Inflammatory macrophage treated with lipopolysaccharide for 1 hour (primary cell): ENCODE results near the gene TGOLN2.

Source experiments
- DNase-seq, 2 donors: peaks; one replicate each; pipeline ENCODE4 v3.0.0-alpha.2; 2020 to 2022

Gene TGOLN2

DNA sequence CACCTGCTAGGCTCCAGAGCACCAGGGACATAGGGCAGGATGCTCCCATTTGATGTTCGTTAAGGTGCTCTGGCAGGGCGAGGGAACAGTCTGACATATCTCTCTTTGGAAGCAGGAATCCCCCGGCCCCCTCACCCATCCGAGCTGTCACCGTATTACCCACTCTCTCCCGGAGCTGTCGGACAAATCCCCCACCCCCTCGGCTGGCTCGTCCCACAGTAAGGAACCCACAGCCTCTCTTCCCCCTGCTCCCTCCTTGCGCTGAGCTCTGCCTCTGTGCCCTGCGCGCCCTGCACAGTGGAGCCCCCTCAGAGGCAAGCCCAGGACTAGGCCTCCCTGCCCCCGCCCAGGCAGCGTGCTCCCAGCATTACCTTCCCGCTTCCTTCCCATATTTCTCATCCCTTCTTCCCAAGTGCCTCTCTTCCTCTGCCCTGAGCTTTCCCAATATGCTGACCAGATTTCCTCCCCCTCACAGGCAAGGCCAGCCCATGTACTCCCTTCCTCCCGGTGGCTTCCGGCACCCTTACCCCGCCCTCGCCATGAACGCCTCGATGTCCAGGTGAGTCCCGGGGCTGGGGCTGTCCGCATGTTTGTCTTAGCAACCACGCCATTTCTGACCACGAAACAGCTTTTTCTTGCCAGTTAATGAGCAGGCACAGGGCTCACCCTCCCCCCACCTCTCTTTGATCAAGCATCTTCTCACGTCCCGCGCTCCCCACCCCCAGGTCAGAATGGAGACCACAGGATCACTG, 23.8 kb downstream of the TGOLN2 start:
- DNase-seq: no peak

- no peak for DNase-seq
Observed at GRCh38 chr2:85302121-85302520, 25.7 kb downstream of the TGOLN2 start.

DNA sequence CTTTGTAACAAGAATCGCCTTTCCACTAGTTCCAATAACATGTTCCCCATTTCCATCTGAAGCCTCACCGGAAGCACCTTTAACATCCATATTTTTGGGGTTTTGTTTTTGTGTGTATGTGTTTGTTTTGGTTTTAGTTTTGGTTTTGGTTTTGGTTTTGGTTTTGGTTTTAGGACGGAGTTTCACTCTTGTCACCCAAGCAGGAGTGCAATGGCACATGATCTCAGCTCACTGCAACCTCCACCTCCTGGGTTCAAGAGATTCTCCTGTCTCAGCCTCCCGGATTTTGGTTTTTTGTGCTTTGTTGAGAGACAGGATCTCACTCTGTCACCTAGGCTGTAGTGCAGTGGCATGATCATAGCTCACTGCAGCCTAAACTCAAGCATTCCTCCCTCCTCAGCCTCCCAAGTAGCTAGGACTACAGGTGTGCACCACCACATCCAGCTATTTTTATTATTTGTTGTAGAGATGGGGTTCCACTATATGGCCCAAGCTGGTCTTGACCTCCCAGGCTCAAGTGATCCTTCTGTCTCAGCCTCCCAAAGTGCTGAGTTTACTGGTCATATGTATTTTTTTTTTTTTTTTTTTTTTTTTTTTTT, 36.3 kb downstream of the TGOLN2 start:
- DNase-seq: peak; percentile 59 to 70

DNA sequence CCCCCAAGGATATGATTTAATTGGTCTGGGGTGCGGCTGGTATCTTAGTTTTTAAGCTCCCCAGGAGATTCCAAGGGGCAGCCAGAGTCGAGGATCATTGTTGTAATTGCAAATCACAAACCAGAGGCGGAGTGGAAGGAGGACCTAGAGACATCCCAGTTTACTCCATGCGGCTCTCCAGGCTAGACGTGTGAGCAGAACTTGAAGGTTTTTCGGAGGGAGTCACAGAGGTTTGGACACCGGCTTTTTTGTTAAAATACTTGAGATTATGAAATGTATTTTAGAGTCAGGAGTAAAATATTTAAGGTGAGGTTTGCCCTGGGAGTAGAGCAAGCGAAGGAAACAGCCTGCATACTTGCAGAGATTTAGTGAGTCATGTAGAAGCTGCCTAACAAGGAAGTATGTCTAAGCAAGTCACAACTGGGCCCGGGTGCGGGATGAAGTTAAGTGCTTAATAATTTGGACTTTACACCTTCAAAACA, 39.5 kb downstream of the TGOLN2 start:
- DNase-seq: no peak

DNA sequence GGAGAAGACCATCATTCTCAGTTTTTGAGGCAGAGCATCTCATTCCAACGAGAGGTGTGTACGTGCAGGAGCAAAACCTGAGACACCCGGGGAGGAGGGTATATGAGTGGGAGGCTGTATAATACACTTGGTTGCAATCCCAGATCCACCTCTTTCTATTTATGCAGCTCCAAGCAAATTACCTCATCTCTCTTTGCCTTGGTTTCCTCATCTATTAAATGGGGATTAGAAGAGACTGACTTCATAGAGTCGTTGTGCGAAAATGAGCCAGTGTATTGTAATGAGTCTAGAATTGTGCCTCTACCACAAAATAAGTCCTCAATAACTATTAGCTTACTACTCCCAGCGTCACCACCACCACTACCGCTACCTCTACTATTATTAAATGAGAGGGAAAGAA, 40.1 kb downstream of the TGOLN2 start:
- no peak for DNase-seq

DNA sequence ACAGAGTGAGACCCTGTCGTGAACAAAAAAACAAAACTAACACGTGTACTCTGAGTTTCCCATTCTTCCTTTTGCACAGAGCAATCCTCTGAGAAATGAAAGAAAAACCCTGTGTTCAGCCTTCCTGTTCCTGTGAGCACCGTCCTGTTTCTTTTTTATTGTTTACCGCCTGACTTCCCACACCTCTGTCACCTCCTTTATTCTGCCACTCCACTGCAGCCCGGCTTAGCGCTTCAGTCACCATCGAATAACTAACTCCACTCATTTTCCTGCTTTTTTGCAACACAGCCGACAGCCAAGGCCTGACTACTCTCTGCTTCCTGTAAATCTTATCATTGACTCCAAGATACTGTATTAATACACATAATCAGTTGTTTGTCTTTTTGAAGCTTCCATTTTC, 40.9 kb downstream of the TGOLN2 start:
- DNase-seq: no peak

DNA sequence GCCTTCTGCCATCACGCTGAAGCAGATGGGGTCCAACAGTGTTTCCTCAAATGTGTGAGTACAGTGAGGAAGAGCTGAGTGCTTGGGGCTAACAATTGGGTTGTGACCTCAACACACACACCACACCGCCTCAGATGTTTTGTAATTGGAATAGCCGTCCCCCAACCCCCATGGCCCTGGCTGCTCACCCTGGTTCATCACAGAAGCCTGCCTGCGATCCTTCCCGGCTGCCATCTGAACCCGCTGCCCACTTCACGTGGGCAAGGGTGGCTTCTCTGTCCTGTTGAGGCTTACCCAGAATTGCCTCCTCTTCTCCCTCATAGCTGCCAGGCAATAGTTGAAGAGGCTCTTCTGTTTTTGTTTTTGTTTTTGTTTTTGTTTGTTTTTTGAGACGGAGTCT, 44.1 kb downstream of the TGOLN2 start:
- no peak for DNase-seq

GRCh38 chr2:85282914-85283313, 44.9 kb downstream of the TGOLN2 start:
- no peak for DNase-seq

DNA sequence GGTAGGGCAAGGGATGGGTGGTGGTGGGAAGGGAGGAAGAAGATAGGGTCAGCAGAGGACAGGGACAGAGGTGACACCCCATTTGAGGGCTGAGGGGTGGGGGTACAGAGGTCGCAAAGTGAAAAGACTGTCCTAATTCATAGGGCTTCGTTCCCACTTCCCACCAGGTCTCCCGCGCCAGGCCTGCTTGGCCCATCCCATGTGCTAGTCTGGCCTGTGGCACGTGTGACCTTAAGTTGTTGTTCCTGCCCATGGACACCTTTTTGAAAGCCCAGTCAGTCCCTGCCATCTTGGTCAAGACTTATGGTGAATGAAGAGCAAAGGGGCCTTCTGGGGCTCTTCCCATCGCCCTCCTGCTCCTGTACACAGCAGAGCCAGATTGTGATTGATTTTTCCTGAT, 46.2 kb downstream of the TGOLN2 start:
- DNase-seq: no peak

DNA sequence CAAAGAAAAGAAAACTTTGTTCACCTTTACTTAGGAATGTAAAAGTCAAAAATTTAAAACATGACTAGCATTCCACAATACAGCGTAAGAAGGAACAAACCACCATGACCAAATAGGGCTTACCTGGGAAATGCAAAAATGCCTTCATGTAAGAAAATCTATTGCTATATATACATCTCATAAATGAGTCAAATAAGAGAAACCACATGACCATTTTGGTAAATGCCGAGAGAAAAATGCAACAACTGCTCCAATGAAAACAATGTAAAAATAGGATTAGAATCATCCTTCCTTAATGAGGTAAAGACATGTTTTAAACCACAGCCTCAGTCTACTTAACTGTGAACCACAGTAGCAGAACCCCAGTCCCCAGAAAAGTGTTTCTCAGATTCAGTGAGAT, 49.4 kb downstream of the TGOLN2 start:
- no peak for DNase-seq

- no peak for DNase-seq
Observed at GRCh38 chr2:85277416-85278158, 50.2 kb downstream of the TGOLN2 start.

DNA sequence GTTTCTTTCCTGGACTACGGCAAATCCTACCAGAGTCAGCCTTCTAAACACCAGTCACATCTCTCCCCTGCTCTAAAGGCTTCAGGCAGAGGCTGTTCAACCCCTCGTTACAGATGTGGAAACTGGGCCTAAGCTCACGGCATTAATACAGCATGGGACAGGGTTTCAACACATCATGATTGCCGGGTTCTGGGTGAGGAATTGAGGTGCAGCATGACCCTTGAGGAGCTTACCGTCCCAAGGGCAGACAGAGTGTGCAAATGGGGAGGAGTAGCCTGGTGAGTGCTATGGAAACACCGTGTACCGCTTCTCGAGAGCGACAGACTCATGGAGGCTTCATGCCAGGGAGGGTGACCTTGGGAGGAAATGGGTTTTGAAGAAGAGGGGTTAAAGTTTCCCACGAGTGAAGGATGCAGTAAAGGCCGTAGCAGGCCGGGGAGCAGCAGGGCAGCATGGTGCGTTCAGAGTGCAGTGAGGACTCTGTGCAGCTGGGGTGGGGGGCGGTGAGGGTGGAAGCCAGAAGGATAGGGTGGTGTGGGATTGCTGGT, 51.1 kb downstream of the TGOLN2 start:
- DNase-seq: no peak

- DNase-seq: no peak
Observed at GRCh38 chr2:85275984-85276540, 51.7 kb downstream of the TGOLN2 start.

DNA sequence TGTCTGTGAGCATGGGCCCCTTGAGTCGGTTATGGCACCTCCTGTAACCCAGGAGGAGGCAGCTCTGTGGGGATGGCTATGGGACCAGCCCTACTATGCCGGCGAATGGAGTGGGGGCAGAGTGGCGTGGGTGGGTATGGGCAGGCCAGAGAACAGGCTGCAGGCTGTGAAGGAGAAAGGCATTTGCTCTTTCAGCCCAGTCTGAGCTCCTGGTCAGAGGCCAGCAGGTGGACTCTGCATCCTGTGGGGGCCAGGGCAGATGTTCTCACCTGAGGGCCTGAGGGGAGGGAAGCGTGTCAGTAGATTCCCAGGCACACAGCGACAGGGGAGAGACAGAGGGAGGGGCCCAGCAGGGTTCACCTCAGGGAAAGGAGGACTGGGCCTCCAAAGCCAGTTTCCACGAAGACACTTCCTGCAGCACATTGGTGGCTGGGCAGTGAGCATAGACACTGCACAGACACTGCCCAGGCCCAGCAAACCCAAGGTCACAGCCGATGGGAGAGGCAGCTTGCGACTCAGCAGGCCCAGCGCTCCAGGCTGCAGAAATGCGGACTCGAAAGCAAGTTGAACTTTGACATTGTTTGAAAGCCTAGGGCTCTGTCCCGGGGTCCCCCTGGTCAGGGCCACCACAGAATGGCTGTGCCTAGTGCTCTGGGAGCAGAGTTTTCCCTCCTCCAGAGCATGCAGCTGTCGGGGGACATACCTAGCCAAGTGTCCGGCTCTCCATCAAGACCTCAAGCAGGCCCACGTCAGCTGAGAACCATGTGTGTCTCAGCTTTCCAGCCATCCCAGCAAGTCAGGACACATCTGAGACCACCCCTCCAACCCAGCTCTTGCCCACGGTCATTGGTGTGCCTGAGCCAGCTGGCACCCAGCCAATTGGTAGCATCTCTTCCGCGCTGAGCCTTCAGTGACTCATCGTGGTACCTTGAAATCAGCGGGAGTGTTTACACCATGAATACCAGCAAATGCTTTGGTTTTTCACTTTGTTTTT, 53.8 kb downstream of the TGOLN2 start:
- DNase-seq: no peak

DNA sequence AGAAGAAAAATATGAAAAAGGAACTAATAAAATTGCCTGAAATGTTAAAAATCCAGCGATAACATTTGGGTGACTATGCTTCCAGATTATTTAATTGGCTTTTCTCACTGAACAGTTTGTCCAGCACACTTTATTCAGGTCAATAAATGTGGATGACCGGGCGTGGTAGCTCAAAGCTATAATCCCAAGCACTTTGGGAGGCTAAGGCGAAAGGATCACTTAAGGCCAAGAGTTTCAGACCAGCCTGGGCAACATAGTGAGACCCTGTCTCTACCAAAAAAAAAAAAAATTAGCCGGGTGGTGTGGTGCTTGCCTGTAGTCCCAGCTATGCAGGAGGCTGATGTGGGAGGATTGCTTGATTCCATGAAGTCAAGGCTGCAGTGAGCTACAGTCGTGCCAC, 55.4 kb downstream of the TGOLN2 start:
- no peak for DNase-seq

- DNase-seq: no peak
Observed at GRCh38 chr2:85269959-85270358, 57.8 kb downstream of the TGOLN2 start.
